Dedifferentiated amniotic fluid mesenchymal stem cell (primary cell): ENCODE data around the gene IMMP2L.
A peak's percentile ranks its signal among the peaks of the same experiment; 100 is the strongest.

Experiments used
- DNase-seq: peaks from one replicate; pipeline ENCODE4 v3.0.0-alpha.2; 2016; ENCODE audit errors: extremely low spot score

The IMMP2L gene

DNA sequence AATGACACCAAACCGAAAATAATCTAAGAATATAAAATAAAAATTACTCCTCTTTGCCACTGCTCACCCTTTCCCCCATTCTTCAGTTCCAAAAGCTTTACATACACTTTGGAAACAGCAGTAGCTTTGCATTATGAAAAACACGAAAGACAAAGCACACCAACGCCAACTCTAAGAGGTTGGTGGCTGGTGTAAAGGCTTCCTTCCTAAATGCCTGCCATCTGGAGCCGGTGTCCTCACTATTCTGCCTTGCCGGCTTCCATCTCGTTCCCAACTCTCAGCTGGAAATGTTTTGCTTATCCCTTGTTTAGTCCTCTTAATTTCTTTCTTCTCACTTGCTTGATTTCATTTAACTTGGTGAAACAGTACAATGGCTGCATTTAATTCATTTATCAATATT is 752.5 kb downstream of the IMMP2L start:
- DNase-seq: no peak

DNA sequence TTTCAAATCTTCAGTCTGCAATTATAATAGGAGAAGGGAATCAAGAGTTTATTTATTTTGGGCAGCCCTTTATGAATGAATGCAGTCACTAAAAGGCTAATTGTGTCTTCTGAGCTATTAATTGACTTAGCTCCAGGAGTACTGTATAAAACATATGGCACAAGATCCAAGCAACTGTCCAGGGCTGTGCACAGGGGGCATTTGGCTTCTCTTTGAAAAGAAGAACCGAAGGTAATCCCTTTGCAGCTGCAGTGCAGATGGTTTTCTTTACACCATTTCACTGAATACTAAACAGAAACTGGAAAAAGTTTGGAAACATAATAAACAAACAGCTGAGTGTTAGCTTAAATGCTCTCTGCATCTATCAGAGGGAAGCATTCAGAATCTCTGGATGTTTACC is 753.9 kb downstream of the IMMP2L start:
- no peak for DNase-seq

DNA sequence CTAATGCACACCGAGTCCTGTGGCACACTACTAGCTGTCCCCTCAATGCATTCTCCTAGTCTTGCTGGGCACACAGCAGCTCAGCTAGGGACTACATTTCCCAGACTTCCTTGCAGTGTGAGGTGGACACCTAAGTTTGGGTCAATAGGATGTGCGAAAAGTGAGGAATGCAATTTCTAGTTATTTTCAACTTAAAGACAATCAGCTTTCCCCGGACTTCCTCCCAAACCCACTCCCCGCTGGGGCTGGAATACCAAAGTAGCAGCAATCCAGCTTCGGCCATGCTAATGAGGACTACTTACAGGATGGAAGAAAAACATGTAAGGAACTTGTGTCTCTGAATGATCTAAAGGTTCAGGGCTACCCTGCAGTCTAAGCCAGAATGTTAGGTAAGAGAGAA is 757.8 kb downstream of the IMMP2L start:
- DNase-seq: no peak

DNA sequence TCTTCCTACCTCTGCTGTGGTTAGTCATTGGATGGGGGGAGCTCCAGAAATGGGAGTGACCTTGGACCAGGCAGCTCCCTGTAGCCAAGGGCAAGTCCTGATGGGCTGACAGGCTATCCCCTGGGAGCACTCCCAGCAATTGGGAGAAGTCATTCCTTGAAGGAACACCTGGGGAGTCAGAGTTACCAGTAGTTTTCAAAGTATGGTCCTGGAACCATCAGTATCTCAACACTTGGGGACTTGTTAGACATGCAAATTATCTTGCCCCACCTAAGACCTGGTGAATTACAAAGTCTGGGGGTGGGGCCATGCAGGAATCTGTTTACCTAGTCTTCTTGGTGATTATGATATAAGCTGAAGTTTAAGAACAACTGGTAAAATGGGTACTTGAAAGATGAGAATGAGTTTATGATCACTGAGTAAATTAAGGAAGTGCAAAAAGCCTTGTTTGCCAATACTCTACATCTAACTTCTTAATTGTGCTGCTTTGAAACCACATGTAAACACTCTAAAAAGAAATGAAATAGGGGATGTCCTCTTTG is 758.6 kb downstream of the IMMP2L start:
- DNase-seq: no peak

DNA sequence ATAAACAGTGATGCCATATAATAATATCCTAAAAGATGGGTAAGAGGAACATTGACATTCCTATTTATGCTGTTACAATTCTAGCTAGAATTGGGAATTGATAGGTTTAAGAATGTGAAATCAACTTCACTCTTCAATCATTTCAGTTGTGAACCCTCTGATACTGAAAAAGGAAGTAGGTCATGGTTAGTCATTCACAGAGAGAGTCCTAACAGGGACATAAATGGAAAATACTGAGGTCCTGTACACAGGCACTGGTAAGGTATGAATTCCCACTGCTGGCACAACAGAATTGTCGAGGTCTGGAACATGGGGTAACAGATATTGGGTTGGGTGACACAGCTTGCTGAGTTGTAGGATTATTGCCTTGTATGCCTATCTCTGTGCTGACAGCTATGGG is 760.8 kb downstream of the IMMP2L start:
- no peak for DNase-seq

DNA sequence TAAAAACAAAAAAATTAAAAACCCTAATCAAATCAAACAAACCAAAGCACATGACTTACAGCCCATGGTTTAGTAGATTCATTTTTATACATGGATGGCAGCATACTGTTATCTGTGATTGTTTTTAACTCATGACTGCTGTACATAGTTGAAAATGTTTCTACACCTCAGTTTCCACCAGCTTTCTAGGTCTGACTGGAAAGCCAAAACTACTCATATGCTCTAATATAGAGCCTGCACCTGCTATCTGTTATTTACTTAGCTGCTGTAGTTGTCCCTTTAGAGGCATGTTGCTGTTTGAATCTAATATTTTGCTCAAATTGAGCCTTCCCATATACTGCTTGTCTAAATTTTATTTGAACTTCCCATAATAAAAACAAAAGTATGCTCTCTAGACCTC is 761.3 kb downstream of the IMMP2L start:
- DNase-seq: no peak

DNA sequence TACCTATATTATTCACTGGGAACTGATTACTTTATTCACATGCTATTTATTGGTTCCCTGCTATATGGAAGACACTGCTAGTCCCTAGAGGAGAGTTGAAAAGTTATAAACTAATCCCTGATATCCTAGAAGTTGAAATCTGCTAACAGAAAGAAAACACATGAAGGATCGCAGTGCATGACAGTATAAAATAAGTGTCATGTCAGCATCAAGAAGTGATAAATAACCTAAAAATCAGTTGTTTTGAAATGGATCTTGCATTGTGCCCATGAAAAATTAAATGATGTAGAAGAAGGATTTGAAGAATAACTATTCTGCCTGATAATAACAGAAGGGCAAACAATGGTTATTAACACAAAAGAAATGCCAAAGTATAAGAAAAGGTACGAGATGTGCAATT is 764.6 kb downstream of the IMMP2L start:
- DNase-seq: no peak

DNA sequence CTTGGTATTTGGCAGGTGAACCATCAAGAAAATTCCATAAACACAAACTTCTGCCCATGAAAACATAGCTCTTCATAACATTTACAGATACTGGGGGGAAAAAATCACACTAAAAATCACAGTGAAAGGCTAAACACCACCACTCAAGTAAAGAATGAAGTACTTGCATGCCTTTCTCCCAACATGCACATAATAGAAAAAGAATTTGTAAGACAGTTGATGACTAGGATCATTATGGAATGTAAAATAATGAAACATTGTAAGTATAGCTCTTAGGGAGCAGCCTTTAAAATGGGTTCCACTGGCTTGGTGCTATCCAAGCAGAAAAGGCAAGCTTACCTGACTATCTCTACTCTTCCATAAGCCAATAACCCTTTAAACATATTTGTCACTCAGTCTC is 771.3 kb downstream of the IMMP2L start:
- DNase-seq: peak; percentile 23

DNA sequence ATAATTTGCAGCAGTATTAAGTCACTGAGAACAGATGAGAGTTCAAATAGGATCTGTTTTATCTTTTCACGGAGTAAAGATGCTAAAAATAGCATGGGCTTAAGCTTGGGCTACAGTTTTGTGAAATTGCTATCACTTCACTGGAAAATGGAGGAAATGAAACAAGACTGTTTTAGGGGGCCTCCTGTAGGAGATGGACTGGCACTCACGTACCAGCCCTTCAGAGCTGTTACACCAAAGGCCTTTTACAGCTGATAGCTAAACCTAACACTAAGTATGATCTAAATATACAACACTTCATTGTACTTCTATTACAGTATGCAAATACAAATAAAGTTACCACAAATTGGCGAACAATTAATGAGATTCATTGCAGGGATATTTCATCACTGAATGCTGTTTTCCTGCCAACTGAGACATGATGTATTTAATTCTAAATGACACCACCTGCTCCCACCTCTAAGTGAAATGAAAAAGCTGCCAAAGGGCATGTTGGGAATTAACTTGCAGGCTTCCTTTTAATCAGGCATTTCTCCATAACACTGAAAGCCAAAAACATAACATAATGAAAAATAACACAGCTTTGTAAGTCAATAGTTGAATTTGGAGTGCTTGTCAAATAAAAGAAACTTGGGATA is 775.8 kb downstream of the IMMP2L start:
- no peak for DNase-seq

DNA sequence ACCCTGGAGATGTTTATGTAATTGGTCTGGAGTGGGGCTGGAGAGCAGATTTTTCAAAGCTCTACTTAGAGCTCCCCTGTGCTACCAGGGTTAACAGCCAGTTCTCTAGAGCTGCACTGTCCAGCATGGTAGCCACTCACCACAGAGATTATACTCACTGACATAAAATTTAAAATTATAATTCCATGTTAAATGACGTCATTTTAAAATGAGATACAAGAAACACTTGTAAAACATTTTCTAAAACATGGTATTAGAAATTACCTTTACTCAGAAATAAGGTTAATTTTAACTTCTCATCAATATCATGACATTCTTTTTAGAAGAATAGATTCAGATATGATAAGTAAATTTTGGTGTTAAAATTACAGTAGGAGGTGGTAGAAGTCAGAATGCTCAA is 777.5 kb downstream of the IMMP2L start:
- no peak for DNase-seq

DNA sequence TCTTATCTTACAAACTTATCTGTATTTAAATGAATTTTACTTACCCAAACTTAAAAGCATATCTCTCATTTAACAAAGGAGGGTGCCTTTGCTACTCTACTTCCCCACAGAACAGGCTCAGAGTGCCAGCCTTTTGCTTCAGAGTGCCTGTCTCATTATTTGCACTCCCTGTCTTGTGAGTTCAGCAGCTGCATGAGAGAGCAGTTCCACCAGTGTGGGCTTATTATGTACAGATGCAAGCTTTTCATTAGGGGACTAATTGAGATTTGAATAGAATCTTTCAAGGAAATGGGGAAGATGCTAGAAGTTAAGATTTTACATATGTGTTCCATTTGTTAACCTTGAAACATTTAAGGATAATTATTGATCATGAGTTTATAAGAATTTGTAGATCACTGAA is 781.6 kb downstream of the IMMP2L start:
- no peak for DNase-seq

DNA sequence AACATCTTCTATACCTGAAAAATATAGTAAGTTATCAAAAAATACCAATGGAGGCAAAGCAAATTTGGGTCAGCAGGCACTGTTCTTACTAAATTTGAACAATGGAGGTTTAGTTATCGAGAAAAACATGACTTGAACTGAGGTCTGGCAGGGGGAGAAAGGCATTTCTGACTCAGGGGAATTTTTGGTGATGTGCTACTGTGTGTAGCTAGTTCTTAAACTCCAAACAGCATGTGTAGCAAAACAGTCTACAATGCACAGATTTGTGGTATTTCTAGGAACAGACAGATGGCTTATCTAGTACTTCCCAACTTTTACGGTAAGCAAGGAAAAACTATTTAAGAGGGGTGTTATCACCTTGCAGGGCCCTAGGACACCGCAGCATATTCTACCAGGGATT is 783.0 kb downstream of the IMMP2L start:
- no peak for DNase-seq

DNA sequence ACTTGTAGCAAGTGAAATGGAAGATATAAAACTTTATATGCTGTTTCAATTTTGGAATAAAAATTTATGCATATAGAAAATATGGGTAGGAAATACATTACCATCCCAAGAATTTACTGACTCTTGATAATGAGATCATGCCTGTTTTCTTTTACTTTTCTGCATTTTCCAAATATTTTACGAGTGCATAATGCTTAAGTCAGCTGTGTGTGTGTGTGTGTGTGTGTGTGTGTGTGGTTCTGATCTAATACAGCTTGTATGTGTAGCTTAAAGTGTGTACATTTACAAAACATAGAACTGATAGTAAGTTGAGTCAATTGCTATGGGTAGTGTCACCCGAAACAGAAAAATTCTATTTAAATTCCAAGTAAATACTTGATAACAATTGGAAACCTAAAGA is 787.2 kb downstream of the IMMP2L start:
- DNase-seq: peak; percentile 63

DNA sequence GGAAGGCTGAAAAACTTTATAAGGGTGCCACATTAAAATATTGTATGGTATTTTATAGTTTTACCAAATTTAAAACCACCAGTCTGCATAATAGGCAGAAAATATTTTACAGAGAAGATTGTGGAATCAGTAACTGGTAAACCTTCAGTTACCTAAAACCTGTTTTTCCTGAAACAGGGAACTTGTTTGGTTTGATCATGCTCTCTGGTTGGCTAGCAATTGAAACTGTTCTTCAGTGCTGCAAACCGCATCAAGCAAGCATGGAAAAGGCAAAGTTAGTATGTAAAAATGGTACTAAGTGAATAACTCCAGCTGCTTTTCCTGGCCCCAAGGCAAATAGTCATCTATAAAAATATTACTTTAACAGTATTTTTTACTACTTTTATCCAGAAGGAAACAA is 788.2 kb downstream of the IMMP2L start:
- DNase-seq: no peak

DNA sequence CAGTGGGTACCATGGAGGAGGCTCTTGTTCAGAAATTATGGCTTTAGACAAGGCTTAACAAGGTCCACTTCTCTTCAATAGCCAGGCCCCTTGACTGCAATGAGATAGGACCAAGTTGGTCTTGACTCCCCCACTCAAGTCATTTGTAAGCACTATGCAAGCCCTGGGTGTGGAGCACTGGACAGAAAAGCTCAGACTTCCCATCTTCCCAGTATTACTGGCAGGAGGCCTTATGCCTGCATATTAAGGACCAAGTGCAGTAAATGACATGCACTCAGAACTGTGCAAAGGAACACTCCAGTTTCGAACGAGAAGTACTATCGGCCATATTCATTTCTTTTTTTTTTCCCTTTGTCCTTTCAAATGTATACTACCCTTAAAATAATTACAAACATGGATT is 789.7 kb downstream of the IMMP2L start:
- DNase-seq: no peak

DNA sequence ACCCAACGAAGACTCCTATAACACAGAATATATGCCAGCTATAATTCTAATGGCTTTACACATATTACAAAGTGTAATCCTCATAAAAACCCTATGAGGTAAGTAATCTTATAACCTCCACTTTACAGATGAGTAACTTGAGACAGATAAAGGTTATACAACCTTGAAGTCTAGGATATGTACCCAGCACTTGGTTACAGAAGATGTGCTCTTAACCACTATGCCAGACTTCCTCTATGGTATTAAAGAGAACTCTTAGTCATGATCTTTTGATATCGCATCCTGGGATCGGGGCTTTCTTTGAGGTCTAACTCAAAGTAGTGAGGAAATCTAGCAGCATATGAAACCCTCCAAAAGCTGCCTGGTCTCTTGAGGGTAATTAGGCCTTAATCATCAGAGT is 790.6 kb downstream of the IMMP2L start:
- DNase-seq: no peak

DNA sequence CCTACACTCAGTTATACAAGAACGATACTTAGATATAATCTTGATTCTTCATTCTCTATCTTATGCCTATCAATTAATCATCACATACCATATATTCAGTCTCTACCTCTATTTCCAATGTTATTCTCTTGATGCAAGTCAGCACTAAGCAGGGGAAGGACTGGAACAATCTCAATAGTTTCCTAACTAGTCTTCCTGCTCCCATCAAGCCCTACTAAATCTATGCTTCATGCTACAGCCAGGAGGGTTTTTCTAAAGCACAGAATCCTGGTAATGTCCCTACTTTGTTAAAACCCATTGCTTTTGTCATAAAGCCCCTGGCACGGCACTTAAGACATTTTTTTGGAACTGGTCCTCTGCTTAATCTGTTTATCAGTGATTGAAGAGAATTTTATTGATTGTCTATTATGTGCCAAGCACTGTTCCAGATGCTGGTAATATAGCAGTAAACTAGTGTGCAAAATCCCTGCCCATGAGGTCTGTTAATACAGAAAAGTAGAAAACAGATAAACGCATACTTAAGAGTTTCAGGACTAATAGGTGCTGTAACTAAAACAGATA is 794.7 kb downstream of the IMMP2L start:
- DNase-seq: no peak

DNA sequence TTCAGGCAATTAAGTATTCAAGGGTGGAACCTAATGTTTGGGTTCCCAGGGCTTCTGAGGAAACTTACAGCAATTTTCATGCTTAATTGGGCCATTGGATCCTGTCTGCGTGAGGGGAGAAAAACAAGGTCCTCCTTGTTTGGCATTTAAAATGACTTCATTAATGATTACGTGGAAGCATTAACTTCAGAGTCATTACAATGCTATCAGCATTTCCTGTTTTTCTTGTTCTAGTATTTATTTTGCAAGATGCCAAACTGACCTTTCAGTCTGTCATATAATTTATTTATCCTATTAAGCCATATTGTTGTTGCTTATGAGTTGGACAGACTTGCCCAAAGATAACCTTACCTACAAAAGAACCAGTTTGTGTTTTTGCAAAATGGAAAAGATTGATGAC is 795.4 kb downstream of the IMMP2L start:
- no peak for DNase-seq

DNA sequence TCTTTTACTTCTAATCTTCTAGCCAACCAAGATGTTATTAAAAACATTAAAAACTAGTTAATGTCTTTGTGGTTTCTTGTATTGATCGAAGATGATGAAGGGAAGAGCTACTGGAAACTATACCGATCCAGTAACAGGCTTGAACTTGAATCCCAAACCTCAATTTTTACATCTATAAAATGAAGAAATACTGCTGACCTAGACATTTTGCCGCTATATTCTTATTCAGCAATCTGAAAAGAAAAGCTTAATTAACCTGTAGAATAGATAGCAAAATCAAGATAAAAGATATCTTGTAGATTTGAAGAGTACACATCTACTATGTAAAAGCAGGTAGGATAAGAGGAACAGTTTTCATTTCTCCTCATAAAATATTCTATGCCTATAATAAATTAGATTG is 797.4 kb downstream of the IMMP2L start:
- DNase-seq: no peak

DNA sequence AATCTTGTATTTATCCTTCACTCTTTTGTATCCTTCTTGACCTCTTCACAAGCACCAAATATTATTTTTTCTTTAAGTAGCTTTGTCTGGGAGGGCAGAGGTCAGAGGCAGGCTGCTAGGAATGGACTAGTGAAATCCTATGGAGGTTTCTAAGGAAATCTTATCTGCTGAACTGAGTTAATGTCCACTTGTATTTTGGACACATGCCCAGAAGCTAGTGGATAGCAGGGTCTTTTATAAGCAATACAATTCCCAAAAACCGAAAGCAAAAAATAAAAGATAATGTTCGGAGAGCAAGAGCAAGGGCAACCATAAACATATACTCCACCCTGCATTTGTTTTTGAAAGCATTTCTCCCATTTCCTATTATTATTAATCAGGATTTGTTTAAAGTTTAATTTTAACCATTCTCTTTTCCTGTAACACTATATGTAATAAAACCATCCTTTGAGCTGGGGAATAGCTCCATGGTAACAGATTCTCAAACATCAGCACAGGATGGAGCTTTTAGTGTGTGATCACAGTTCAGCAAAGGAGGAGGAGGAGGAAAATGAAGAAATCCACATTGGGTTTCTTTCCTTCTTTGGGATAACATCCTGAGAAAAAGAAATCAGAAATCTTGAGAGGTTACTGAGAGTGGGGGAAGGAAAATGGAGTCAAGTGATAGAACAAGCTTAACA is 799.6 kb downstream of the IMMP2L start:
- DNase-seq: no peak

DNA sequence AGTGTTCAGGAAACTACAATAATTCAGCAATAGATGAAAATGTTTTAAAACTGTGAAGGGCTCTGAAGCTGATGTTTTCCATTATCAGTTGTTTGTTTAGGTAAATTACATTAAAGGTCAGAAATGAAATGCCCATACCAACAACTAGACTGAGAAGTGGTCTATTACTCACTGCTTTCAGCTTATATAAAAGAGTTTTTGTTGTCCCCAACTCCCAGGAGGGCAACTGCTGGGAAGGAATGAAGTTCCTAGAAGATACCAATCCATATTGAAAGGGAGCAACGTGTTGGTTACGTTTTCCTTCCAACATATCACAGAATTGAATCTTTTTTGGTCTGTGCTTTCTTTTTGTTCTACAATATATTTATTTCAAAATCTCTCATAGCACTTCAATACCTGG is 802.0 kb downstream of the IMMP2L start:
- no peak for DNase-seq

DNA sequence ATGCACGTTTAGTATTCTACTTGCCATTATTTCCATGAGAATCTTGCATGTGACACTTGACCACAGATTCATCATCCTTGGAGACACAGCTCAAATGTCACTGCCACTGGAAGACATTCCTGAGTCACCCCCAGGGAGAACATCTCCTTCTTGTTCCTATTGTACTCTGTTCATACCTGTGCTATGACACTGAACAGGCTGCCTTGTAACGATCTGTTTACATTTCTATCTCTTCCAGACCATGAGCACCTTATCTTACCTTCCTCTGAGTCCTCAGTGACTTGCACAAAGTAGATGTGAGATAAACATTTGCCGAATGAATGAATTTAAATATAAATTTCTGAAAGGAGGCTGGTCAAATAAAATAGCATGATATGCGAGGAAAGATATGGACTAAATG is 803.2 kb downstream of the IMMP2L start:
- DNase-seq: no peak

DNA sequence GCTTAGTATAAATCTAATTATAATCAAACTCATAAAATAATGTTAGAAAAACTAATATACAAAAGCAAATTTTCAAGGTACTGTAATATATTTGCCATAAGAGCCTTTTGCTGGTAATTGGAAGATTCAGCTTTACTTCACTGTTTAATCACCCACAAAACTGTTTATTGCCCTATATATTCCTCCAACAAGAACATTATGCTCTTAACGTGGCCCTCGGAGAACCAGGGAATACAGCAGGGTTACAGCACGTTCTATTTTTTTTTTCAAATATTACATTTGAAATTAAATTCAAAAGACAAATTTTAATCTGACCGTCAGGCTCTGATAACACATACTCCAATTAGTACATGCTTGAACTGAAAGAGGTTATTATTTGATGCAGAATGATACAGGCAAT is 807.6 kb downstream of the IMMP2L start:
- DNase-seq: no peak
